WTC11 (cell line): ENCODE data around the gene LSM2. TPM values are rescaled to one million over a fixed set of nuclear protein-coding genes. Genes with fewer than 3 reads are reported as not detected.
"Not testable (repeated sequence)": the region's sequence is repeated elsewhere in the genome, so short reads cannot be mapped to it uniquely, and the experiment has no call there.

Source experiments
- ATAC-seq: fragments of 200-7000 bp; cut with Tn5 transposase; 2 replicates; pipeline ENCODE4 v1.10.0; 2021; ENCODE audit warnings: mild to moderate bottlenecking, moderate library complexity
- CTCF ChIA-PET: fragments of 300-600 bp; sonication (Branson Sonifier 250); formaldehyde crosslinking; loops from one replicate; lab custom pipeline; 2021; ENCODE audit warnings: antibody characterized with exemption; lab: Charles Lee
- POLR2A ChIA-PET: fragments of 350-600 bp; sonication (Branson Sonifier 250); formaldehyde crosslinking; loops from one replicate; lab custom pipeline; 2021; ENCODE audit warnings: antibody characterized with exemption; lab: Charles Lee
- DNase-seq: peaks from one replicate; pipeline ENCODE4 v3.0.0; 2021; ENCODE audit warnings: low spot score
- H3K27ac Mint-ChIP-seq: 2 replicates; pipeline ENCODE4 v1.8.0; 2021; ENCODE audit warnings: mixed read lengths
- H3K27me3 Mint-ChIP-seq: 2 replicates; pipeline ENCODE4 v1.8.0; 2021; ENCODE audit warnings: low read depth, mild to moderate bottlenecking, moderate library complexity, mixed read lengths
- H3K36me3 Mint-ChIP-seq: 2 replicates; pipeline ENCODE4 v1.8.0; 2021; ENCODE audit warnings: mixed read lengths
- H3K4me1 Mint-ChIP-seq: 2 replicates; pipeline ENCODE4 v1.8.0; 2022; ENCODE audit warnings: mixed read lengths
- H3K4me3 Mint-ChIP-seq: 2 replicates; pipeline ENCODE4 v1.8.0; 2021; ENCODE audit warnings: mild to moderate bottlenecking, moderate library complexity, mixed read lengths
- H3K9me3 Mint-ChIP-seq: 2 replicates; pipeline ENCODE4 v1.8.0; 2021; ENCODE audit warnings: mixed read lengths
- AR ChIP-seq: fragments of 250-450 bp; sonication (Bioruptor Pico); IDR thresholded peaks from 2 replicates; pipeline ENCODE4 v1.9.0; 2021; ENCODE audit warnings: mild to moderate bottlenecking
- ATF1 ChIP-seq: sonication (generic); formaldehyde crosslinking; IDR thresholded peaks from 2 replicates; pipeline ENCODE4 v1.8.1; 2023; ENCODE audit warnings: mild to moderate bottlenecking, moderate library complexity, missing genetic modification reagents
- ESRRA ChIP-seq: sonication (generic); formaldehyde crosslinking; IDR thresholded peaks from 2 replicates; pipeline ENCODE4 v1.8.1; 2022; ENCODE audit warnings: mild to moderate bottlenecking, missing genetic modification reagents, borderline replicate concordance
- FOXK1 ChIP-seq: sonication (generic); formaldehyde crosslinking; IDR thresholded peaks from 2 replicates; pipeline ENCODE4 v1.8.0; 2022; ENCODE audit warnings: mild to moderate bottlenecking, moderate library complexity, missing genetic modification reagents
- GTF2I ChIP-seq: fragments of 250-450 bp; sonication (Bioruptor Pico); conservative IDR thresholded peaks from 2 replicates; pipeline ENCODE4 v1.4.0; 2021; ENCODE audit warnings: mild to moderate bottlenecking
- HMGXB4 ChIP-seq: sonication (generic); formaldehyde crosslinking; IDR thresholded peaks from 2 replicates; pipeline ENCODE4 v1.8.1; 2023; ENCODE audit warnings: mild to moderate bottlenecking, moderate library complexity, missing genetic modification reagents
- KAT7 ChIP-seq: sonication (generic); formaldehyde crosslinking; IDR thresholded peaks from 2 replicates; pipeline ENCODE4 v1.8.1; 2023; ENCODE audit warnings: missing genetic modification reagents, mild to moderate bottlenecking, borderline replicate concordance
- NR3C1 ChIP-seq: sonication (generic); formaldehyde crosslinking; conservative IDR thresholded peaks from 2 replicates; pipeline ENCODE4 v1.8.1; 2023; ENCODE audit warnings: low read depth, mild to moderate bottlenecking, missing genetic modification reagents
- RELA ChIP-seq: sonication (generic); formaldehyde crosslinking; IDR thresholded peaks from 2 replicates; pipeline ENCODE4 v1.8.1; 2022; ENCODE audit warnings: missing genetic modification reagents, mild to moderate bottlenecking, borderline replicate concordance
- USF1 ChIP-seq: sonication (generic); formaldehyde crosslinking; IDR thresholded peaks from 2 replicates; pipeline ENCODE4 v1.8.0; 2022; ENCODE audit warnings: mild to moderate bottlenecking, missing genetic modification reagents
- ZNF232 ChIP-seq: sonication (generic); formaldehyde crosslinking; IDR thresholded peaks from 2 replicates; pipeline ENCODE4 v1.8.0; 2022; ENCODE audit warnings: mild to moderate bottlenecking, missing genetic modification reagents
- total RNA-seq: library from RNA; stranded (reverse); gene quantifications from 3 replicates; pipeline ENCODE4 v1.2.3, GENCODE V29; 2021
- TF ChIP-seq, protein P1 (sequence below): sonication (generic); formaldehyde crosslinking; IDR thresholded peaks from 2 replicates; pipeline ENCODE4 v1.8.0; 2023; ENCODE audit warnings: mild to moderate bottlenecking, missing genetic modification reagents
- TF ChIP-seq, protein P2 (sequence below): sonication (generic); formaldehyde crosslinking; IDR thresholded peaks from 2 replicates; pipeline ENCODE4 v1.8.1; 2022; ENCODE audit warnings: low read depth, missing genetic modification reagents, borderline replicate concordance
- TF ChIP-seq, protein P3 (sequence below): sonication (generic); formaldehyde crosslinking; IDR thresholded peaks from 2 replicates; pipeline ENCODE4 v1.8.0; 2022; ENCODE audit warnings: mild to moderate bottlenecking, missing genetic modification reagents
- TF ChIP-seq, protein P4 (sequence below): sonication (generic); formaldehyde crosslinking; IDR thresholded peaks from 2 replicates; pipeline ENCODE4 v1.8.1; 2022; ENCODE audit warnings: mild to moderate bottlenecking, missing genetic modification reagents, moderate library complexity, borderline replicate concordance

Gene LSM2
- total RNA-seq, 1 experiment from 2014 or later = 104 TPM

DNA sequence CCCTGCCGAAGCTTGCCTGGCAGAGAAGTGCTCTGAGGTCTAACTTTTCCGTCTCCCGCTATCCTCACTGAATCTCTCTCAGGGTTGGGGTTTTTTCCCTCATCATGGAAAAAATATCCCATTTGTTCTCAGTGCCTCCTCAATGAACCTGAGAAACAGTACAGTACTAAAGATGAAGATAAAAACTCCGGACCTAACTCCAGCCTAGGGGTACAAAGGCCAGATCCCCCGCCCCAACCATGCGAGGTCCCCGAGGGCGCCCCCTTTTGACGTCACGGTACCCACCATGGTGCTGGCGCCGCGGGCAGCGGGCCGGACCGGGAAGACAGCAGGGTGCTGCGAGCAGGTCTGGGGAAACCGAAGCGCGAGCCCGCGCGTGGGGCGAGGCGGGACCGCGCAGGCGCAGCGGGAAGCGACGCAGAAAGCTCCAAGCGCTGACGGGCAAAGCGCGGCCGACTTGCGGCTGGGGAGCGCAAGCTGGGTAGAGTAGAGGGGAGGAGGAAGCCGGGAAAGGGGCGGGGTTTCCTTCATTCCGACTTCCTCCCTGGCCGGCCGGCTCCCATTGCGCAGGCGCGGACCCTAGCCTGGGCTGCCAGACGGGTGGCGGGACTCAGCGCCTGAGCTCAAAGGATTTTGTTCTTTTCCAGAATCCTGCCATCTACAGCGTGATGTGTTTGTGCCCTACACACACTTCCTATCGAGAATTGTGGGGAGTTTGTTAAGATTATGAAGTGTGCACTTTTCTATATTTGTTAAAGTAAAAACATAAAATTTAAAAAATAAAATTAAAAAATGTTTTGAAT is at the start of gene LSM2 (continued):
- TF ChIP-seq RELA (CRISPR knock-in tag) = peak; percentile 54; the same call in 1 of the 2 replicates
- TF ChIP-seq, protein P1, sequence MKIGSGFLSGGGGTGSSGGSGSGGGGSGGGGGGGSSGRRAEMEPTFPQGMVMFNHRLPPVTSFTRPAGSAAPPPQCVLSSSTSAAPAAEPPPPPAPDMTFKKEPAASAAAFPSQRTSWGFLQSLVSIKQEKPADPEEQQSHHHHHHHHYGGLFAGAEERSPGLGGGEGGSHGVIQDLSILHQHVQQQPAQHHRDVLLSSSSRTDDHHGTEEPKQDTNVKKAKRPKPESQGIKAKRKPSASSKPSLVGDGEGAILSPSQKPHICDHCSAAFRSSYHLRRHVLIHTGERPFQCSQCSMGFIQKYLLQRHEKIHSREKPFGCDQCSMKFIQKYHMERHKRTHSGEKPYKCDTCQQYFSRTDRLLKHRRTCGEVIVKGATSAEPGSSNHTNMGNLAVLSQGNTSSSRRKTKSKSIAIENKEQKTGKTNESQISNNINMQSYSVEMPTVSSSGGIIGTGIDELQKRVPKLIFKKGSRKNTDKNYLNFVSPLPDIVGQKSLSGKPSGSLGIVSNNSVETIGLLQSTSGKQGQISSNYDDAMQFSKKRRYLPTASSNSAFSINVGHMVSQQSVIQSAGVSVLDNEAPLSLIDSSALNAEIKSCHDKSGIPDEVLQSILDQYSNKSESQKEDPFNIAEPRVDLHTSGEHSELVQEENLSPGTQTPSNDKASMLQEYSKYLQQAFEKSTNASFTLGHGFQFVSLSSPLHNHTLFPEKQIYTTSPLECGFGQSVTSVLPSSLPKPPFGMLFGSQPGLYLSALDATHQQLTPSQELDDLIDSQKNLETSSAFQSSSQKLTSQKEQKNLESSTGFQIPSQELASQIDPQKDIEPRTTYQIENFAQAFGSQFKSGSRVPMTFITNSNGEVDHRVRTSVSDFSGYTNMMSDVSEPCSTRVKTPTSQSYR = peak; percentile 61; the same call in 1 of the 2 replicates
- TF ChIP-seq, protein P2, sequence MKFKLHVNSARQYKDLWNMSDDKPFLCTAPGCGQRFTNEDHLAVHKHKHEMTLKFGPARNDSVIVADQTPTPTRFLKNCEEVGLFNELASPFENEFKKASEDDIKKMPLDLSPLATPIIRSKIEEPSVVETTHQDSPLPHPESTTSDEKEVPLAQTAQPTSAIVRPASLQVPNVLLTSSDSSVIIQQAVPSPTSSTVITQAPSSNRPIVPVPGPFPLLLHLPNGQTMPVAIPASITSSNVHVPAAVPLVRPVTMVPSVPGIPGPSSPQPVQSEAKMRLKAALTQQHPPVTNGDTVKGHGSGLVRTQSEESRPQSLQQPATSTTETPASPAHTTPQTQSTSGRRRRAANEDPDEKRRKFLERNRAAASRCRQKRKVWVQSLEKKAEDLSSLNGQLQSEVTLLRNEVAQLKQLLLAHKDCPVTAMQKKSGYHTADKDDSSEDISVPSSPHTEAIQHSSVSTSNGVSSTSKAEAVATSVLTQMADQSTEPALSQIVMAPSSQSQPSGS = no peak
- peak; percentile 86 for TF ChIP-seq FOXK1 (CRISPR knock-in tag)
- TF ChIP-seq AR = no peak
- peak; percentile 65; the same call in 1 of the 2 replicates for TF ChIP-seq ESRRA (CRISPR knock-in tag)
- peak; percentile 26; the same call in 1 of the 2 replicates for TF ChIP-seq ZNF232 (CRISPR knock-in tag)
- peak; percentile 94 for TF ChIP-seq KAT7 (CRISPR knock-in tag)
- TF ChIP-seq GTF2I (CRISPR knock-in tag) = no peak
- TF ChIP-seq, protein P3, sequence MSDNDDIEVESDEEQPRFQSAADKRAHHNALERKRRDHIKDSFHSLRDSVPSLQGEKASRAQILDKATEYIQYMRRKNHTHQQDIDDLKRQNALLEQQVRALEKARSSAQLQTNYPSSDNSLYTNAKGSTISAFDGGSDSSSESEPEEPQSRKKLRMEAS (CRISPR knock-in tag) = peak; percentile 92
- TF ChIP-seq USF1 (CRISPR knock-in tag) = 0 out of 2 replicates have a peak, but pooled peaks have one; percentile 36
- peak; percentile 83; the same call in 1 of the 2 replicates for TF ChIP-seq ATF1
- no peak for TF ChIP-seq NR3C1
- TF ChIP-seq, protein P4, sequence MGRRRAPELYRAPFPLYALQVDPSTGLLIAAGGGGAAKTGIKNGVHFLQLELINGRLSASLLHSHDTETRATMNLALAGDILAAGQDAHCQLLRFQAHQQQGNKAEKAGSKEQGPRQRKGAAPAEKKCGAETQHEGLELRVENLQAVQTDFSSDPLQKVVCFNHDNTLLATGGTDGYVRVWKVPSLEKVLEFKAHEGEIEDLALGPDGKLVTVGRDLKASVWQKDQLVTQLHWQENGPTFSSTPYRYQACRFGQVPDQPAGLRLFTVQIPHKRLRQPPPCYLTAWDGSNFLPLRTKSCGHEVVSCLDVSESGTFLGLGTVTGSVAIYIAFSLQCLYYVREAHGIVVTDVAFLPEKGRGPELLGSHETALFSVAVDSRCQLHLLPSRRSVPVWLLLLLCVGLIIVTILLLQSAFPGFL (CRISPR knock-in tag) = no peak
- peak; percentile 97 for TF ChIP-seq HMGXB4 (CRISPR knock-in tag)
- TF ChIP-seq, all 79 proteins: peak for 26

- DNase-seq = peak; percentile 24
- Mint-ChIP-seq H3K36me3 (peaks cover 16% of the 10 kb centered on the region), H3K9me3 (peaks cover 14% of the 10 kb centered on the region)
- H3K4me1 Mint-ChIP-seq, H3K27ac Mint-ChIP-seq, H3K4me3 Mint-ChIP-seq, H3K27me3 Mint-ChIP-seq, POLR2A ChIA-PET: not testable (repeated sequence)
- peak; percentile 39; the same call in 1 of the 2 replicates for ATAC-seq
- CTCF ChIA-PET = interaction anchor here (0.6 to 1.1 kb wide), 5 partner anchors 35 to 86 kb away, joined by 3 to 5 read pairs (median 3); no protein-coding TSS in a partner anchor
Observed at GRCh38 chr6:31851980-31852718, 45.4 kb upstream of the LSM2 start.
